Uterus (tissue), 4 donors: ENCODE data around the gene MRAP. TPM values are rescaled to one million over a fixed set of nuclear protein-coding genes. Genes with fewer than 3 reads are reported as not detected.
"Not testable (repeated sequence)": the region's sequence is repeated elsewhere in the genome, so short reads cannot be mapped to it uniquely, and the experiment has no call there.

Source experiments
- DNase-seq, 2 donors: peaks; one replicate each; pipeline ENCODE4 v3.0.0-alpha.2; 2019 to 2020
- H3K27ac ChIP-seq, 2 donors: fragments of 200-600 bp; sonication (generic); 1 replicate in 1 of 2; 2 replicates in 1 of 2; pipeline ENCODE4 v1.5.1; 2016 to 2018
- H3K27me3 ChIP-seq, 2 donors: fragments of 200-600 bp; sonication (generic); one replicate each; pipeline ENCODE4 v1.5.1; 2018 to 2019; ENCODE audit warnings: control low read depth in 1 of 2
- H3K36me3 ChIP-seq, 2 donors: fragments of 200-600 bp; sonication (generic); one replicate each; pipeline ENCODE4 v1.5.1; 2019; ENCODE audit warnings: control low read depth in 1 of 2
- H3K4me1 ChIP-seq, 2 donors: fragments of 200-600 bp; sonication (generic); one replicate each; pipeline ENCODE4 v1.5.1; 2018 to 2019; ENCODE audit warnings: control low read depth in 1 of 2
- H3K4me3 ChIP-seq, 2 donors: fragments of 200-600 bp; sonication (generic); 1 replicate in 1 of 2; 2 replicates in 1 of 2; pipeline ENCODE4 v1.5.1; 2018 to 2019; ENCODE audit warnings: mild to moderate bottlenecking in 1 of 2
- H3K9me3 ChIP-seq, 2 donors: fragments of 200-600 bp; sonication (generic); one replicate each; pipeline ENCODE4 v1.5.1; 2019; ENCODE audit warnings: control low read depth in 1 of 2
- CTCF ChIP-seq, 4 experiments: fragments of 200-600 bp in 2 of 4; fragments of 450-650 bp in 2 of 4; sonication (generic) in 2 of 4; IDR thresholded peaks; one replicate each; pipeline ENCODE4 v1.5.1; 2016 to 2019; ENCODE audit warnings: antibody characterized with exemption in 4 of 4, mild to moderate bottlenecking in 2 of 4, moderate library complexity in 1 of 4
- POLR2A ChIP-seq, 2 donors: fragments of 450-650 bp; IDR thresholded peaks; one replicate each; pipeline ENCODE4 v1.6.1; 2016; ENCODE audit warnings: antibody characterized with exemption in 2 of 2, mild to moderate bottlenecking in 1 of 2, moderate library complexity in 1 of 2
- intact Hi-C: fragments of 100-400 bp; cut with DNase I; formaldehyde crosslinking; loops from one replicate; pipeline ENCODE4 v1.15.1; 2023; ENCODE audit warnings: low total_unique reads
- total RNA-seq, 4 donors: library from RNA; depleted of rRNA in 3 of 4; stranded (reverse); fragments of >200 nt in 3 of 4; gene quantifications; one replicate each; pipeline versions ENCODE4 v1.1.0 to v1.2.4, GENCODE V29; 2014 to 2023
- donor health status: DM: yes; HTN: yes; CAD: no.

MRAP gene
- total RNA-seq, 4 donors from 2014 or later = not detected

GRCh38 chr21:32306021-32306780, 7.5 kb downstream of the MRAP start:
- TF ChIP-seq CTCF (IDR thresholded peaks at IDR 0.05) (no peak), POLR2A (IDR thresholded peaks at IDR 0.05) (no peak)
- Histone ChIP-seq H3K27me3 (no peaks in the 10 kb centered on the region), H3K27ac (no peak overlapping the region), H3K36me3 (no peaks in the 10 kb centered on the region), H3K4me3 (no peak overlapping the region), H3K4me1 (no peaks in the 10 kb centered on the region), H3K9me3 (no peaks in the 10 kb centered on the region)
- intact Hi-C loops = no loop called here
- no peak for DNase-seq

GRCh38 chr21:32307706-32308105, 9.1 kb downstream of the MRAP start:
- Histone ChIP-seq H3K4me1 (no peaks in the 10 kb centered on the region), H3K9me3 (no peaks in the 10 kb centered on the region), H3K36me3 (no peaks in the 10 kb centered on the region), H3K27ac (no peak overlapping the region), H3K27me3 (no peaks in the 10 kb centered on the region), H3K4me3 (no peak overlapping the region)
- no peak for DNase-seq
- intact Hi-C loops = no loop called here
- no peak for TF ChIP-seq POLR2A (IDR thresholded peaks at IDR 0.05)
- TF ChIP-seq CTCF (IDR thresholded peaks at IDR 0.05) = no peak

GRCh38 chr21:32308696-32309095, 10.0 kb downstream of the MRAP start:
- TF ChIP-seq POLR2A (IDR thresholded peaks at IDR 0.05) = no peak
- no peak for TF ChIP-seq CTCF (IDR thresholded peaks at IDR 0.05)
- no peaks in the 10 kb centered on the region for H3K27me3 ChIP-seq
- H3K27ac ChIP-seq = no peak overlapping the region
- no peaks in the 10 kb centered on the region for H3K9me3 ChIP-seq
- intact Hi-C loops = no loop called here
- H3K36me3 ChIP-seq = no peaks in the 10 kb centered on the region
- no peak overlapping the region for H3K4me3 ChIP-seq
- no peak for DNase-seq
- no peaks in the 10 kb centered on the region for H3K4me1 ChIP-seq

DNA sequence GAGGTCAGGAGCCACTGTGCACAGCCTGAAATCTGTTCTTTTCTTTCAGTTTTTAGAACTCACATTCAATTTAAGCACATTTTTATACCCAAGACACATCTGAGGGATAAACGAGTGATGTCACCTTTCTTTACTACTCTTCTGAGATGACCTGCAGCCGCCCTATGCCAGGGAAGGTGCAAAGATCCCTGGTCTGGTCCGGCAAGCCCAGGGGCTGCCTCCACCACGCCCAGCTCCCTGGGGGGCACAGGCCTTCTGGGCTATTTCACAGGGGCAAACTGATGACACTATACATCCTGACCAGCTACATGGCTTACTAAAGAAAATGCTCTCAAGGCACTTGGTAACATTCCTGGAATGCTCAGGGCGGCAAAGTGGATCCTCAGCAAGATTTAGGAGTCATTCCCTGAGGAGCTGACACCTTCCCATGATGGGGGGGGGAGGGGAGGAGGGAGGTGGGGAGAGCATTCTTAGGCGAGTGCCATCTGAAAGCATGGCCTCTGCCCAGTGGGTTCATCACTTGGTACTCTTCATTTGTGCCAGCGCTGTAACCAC, 11.3 kb downstream of the MRAP start:
- intact Hi-C loops = no loop called here
- Histone ChIP-seq H3K36me3 (no peaks in the 10 kb centered on the region), H3K9me3 (no peaks in the 10 kb centered on the region), H3K4me3 (no peak overlapping the region), H3K27me3 (no peaks in the 10 kb centered on the region), H3K27ac (no peak overlapping the region), H3K4me1 (no peaks in the 10 kb centered on the region)
- no peak for DNase-seq
- no peak for TF ChIP-seq CTCF (IDR thresholded peaks at IDR 0.05)

- intact Hi-C loops, H3K4me3 ChIP-seq, H3K9me3 ChIP-seq, DNase-seq, H3K27ac ChIP-seq, H3K36me3 ChIP-seq, H3K27me3 ChIP-seq, H3K4me1 ChIP-seq: not testable (repeated sequence)
These were observed 12.3 kb downstream of the MRAP start for GRCh38 chr21:32310976-32311375.
